ENCODE measurements around the gene ZNF823. TPM values are rescaled to one million over a fixed set of nuclear protein-coding genes. Genes with fewer than 3 reads are reported as not detected.
"Not testable (repeated sequence)": the region's sequence is repeated elsewhere in the genome, so short reads cannot be mapped to it uniquely, and the experiment has no call there.

The ZNF823 gene
- total RNA-seq, 1 donor from 2014 or later: 19.8 TPM

DNA sequence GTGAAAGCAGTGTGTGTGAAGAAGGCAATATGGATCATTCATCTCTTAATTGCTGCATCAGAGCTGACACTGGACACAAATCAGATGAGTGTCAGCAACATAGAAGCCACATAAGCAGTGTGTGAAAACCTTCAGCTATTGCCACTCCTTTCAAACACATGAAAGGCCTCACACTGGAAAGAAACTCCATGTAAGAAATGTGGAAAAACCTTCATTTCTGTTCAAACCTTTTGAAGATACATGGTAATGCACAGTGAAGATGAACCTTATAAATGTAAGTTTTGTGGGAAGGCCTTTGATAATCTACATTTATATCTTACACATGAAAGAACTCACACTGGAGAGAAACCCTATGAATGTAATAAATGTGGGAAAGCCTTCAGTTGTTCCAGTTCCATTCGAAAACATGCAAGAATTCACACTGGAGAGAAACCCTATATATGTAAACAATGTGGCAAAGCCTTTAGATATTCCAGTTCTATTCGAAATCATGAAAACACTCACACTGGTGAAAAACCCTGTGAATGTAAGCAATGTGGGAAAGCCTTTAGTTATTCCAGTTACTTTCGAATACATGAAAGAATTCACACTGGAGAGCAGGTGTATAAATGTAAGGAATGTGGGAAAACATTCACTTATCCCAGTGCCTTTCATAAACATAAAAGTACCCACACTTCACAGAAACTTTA is 53.6 kb downstream of the ZNF823 start:
- Histone ChIP-seq H3K4me3 (ENCODE audit: low read length in 3 of 3) (no peak overlapping the region), H3K27ac (ENCODE audit: low read depth, low read length) (no peak overlapping the region), H3K36me3 (ENCODE audit: control insufficient read depth in 3 of 3, insufficient read depth in 3 of 3, low read length in 3 of 3) (peaks cover 0 to 5% (median 3%) of the 10 kb centered on the region in 3 donors), H3K4me1 (ENCODE audit: control insufficient read depth in 3 of 3, insufficient read depth in 3 of 3, low read length in 3 of 3) (no peaks in the 10 kb centered on the region), H3K9ac (ENCODE audit: low read depth in 1 of 3, low read length in 3 of 3) (no peak overlapping the region), H3K27me3 (ENCODE audit: control insufficient read depth in 3 of 3, insufficient read depth in 3 of 3, low read length in 3 of 3) (no peaks in the 10 kb centered on the region), H3K9me3 (ENCODE audit: control insufficient read depth in 3 of 3, low read length in 3 of 3) (peaks cover 4 to 19% (median 18%) of the 10 kb centered on the region in 3 donors)

DNA sequence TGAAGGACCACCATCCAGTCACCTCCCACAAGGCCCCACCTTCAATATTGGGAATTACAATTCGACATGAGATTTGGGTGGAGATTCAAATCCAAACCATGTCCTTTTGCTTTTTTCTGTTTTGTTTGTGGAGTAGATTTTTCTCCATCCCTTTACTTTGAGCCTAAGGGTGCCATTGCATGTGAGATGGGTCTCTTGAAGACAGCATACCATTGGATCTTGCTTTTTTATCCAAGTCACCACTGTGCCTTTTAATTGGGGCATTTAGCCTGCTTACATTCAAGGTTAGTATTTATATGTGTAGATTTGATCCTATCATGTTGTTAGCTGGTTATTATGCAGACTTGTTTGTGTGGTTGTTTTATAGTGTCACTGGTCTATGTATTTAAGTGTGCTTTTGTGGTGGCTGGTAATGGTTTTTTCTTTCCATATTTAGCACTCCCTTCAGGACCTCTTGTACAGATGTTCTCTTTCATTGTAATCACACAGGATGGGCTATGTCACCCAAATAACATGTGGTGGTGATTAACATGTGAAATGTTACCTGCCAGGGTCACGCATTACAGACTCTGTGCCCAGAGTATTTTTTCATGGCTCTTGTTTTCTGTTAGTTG is 58.0 kb downstream of the ZNF823 start:
- H3K9me3 ChIP-seq (ENCODE audit: control insufficient read depth in 3 of 3, low read length in 3 of 3): peaks cover 0 to 18% (median 12%) of the 10 kb centered on the region in 3 donors
- no peak overlapping the region for H3K27ac ChIP-seq (ENCODE audit: low read depth, low read length)
- H3K9ac ChIP-seq (ENCODE audit: low read depth in 1 of 3, low read length in 3 of 3): no peak overlapping the region
- no peaks in the 10 kb centered on the region for H3K4me1 ChIP-seq (ENCODE audit: control insufficient read depth in 3 of 3, insufficient read depth in 3 of 3, low read length in 3 of 3)
- H3K27me3 ChIP-seq (ENCODE audit: control insufficient read depth in 3 of 3, insufficient read depth in 3 of 3, low read length in 3 of 3): no peaks in the 10 kb centered on the region
- H3K36me3 ChIP-seq (ENCODE audit: control insufficient read depth in 3 of 3, insufficient read depth in 3 of 3, low read length in 3 of 3): peaks cover 0 to 5% (median 3%) of the 10 kb centered on the region in 3 donors
- no peak overlapping the region for H3K4me3 ChIP-seq (ENCODE audit: low read length in 3 of 3)

DNA sequence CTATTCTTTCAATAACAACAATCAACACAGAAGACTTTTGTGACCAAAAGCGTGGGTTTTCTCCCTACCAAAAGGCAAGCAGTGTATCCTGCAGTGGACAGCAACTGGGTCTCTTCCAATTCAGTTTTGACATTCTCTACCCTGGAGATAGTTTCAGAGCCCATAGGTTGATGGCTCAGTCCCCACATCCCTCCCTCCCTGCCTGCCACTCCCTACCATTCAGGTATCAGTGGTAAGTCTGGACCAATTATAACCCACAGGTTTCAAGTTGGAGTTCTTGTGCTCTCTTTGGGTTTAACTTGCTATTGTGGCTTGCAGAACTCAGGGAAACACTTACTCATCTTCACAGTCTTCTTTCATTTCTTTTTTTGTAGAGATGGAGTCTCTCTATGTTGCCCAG is 60.2 kb downstream of the ZNF823 start:
- H3K9me3 ChIP-seq (ENCODE audit: control insufficient read depth in 3 of 3, low read length in 3 of 3): peaks cover 4 to 8% (median 5%) of the 10 kb centered on the region in 3 donors
- peaks cover 2 to 7% (median 6%) of the 10 kb centered on the region in 3 donors for H3K27me3 ChIP-seq (ENCODE audit: control insufficient read depth in 3 of 3, insufficient read depth in 3 of 3, low read length in 3 of 3)
- no peak overlapping the region for H3K27ac ChIP-seq (ENCODE audit: low read depth, low read length)
- no peaks in the 10 kb centered on the region for H3K36me3 ChIP-seq (ENCODE audit: control insufficient read depth in 3 of 3, insufficient read depth in 3 of 3, low read length in 3 of 3)
- H3K4me1 ChIP-seq (ENCODE audit: control insufficient read depth in 3 of 3, insufficient read depth in 3 of 3, low read length in 3 of 3): peaks cover 0 to 3% (median 0%) of the 10 kb centered on the region in 3 donors
- H3K9ac ChIP-seq (ENCODE audit: low read depth in 1 of 3, low read length in 3 of 3): no peak overlapping the region
- H3K4me3 ChIP-seq (ENCODE audit: low read length in 3 of 3): no peak overlapping the region

DNA sequence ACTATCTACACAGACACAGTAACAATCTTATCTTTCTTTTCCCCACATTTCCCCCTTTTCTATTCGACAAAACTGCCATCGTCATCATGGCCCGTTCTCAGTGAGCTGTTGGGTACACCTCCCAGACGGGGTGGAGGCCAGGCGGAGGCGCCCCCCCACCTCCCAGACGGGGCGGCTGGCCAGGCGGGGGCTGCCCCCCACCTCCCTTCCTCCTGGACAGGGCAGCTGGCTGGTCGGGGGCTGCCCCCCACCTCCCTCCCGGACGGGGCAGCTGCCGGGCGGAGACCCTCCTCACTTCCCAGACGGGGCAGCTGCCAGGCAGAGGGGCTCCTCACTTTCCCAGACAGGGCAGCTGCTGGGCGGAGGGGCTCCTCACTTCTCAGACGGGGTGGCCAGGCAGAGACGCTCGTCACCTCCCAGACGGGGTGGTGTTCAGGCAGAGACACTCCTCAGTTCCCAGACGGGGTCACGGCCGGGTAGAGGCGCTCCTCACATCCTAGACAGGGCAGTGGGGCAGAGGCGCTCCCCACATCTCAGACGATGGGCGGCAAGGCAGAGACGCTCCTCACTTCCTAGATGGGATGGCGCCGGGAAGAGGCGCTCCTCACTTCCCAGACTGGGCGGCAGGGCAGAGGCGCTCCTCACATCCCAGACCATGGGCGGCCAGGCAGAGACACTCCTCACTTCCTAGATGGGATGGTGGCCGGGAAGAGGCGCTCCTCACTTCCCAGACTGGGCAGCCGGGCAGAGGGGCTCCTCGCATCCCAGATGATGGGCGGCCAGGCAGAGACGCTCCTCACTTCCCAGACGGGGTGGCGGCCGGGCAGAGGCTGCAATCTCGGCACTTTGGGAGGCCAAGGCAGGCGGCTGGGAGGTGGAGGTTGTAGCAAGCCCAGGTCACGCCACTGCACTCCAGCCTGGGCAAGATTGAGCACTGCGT is 61.8 kb downstream of the ZNF823 start:
- not testable (repeated sequence) for H3K9me3 ChIP-seq (ENCODE audit: control insufficient read depth in 3 of 3, low read length in 3 of 3); H3K4me1 ChIP-seq (ENCODE audit: control insufficient read depth in 3 of 3, insufficient read depth in 3 of 3, low read length in 3 of 3)

DNA sequence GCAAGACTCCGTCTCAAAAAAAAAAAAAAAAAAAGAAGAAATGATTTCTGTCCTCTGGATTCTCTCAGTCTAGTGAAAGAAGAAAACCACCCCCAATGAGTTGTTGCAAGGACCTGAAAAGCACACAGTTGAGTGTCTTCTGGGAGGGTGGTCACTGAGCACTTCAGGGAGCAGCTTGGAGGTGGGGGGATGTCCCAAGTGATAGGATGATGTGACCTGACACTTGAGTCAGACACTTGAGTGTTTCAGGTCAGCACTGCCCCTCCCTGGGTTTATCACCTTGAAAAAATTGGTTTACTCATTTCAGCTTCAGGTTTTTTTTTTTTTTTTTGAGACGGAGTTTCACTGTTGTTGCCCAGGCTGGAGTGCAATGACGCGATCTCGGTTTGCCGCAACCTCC is 63.2 kb downstream of the ZNF823 start:
- Histone ChIP-seq H3K4me3 (ENCODE audit: low read length in 3 of 3) (no peak overlapping the region), H3K27me3 (ENCODE audit: control insufficient read depth in 3 of 3, insufficient read depth in 3 of 3, low read length in 3 of 3) (peaks cover 2 to 7% (median 6%) of the 10 kb centered on the region in 3 donors), H3K9ac (ENCODE audit: low read depth in 1 of 3, low read length in 3 of 3) (no peak overlapping the region), H3K27ac (ENCODE audit: low read depth, low read length) (no peak overlapping the region), H3K4me1 (ENCODE audit: control insufficient read depth in 3 of 3, insufficient read depth in 3 of 3, low read length in 3 of 3) (peaks cover 0 to 3% (median 0%) of the 10 kb centered on the region in 3 donors), H3K36me3 (ENCODE audit: control insufficient read depth in 3 of 3, insufficient read depth in 3 of 3, low read length in 3 of 3) (no peaks in the 10 kb centered on the region), H3K9me3 (ENCODE audit: control insufficient read depth in 3 of 3, low read length in 3 of 3) (peaks cover under 1 to 6% (median 4%) of the 10 kb centered on the region in 3 donors)

More for the DNA sequence above, 61.8 kb downstream of the ZNF823 start:
- not testable (repeated sequence) for H3K4me3 ChIP-seq (ENCODE audit: low read length in 3 of 3); H3K27ac ChIP-seq (ENCODE audit: low read depth, low read length); H3K9ac ChIP-seq (ENCODE audit: low read depth in 1 of 3, low read length in 3 of 3); H3K27me3 ChIP-seq (ENCODE audit: control insufficient read depth in 3 of 3, insufficient read depth in 3 of 3, low read length in 3 of 3); H3K36me3 ChIP-seq (ENCODE audit: control insufficient read depth in 3 of 3, insufficient read depth in 3 of 3, low read length in 3 of 3)

DNA sequence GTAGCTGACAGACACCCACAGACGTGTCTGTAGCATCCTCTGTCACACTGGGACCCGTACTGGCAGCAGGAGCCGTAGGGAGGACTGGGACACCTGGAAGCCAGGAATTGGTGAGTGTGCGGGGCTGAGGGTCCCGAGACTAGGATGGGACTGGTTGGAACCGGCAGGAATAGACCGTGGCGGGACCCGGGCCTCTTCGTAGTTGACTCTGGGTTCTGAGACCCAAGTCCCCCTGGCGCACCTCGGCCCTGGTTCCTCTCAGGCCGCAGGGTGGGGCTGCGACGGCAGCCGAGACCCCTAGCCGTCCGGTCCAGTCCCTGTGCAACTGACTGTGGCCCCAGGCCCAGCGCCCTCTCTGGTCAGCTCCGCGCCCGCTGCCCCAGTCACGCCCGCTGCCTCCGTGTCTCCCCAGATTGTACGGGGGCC is 64.7 kb downstream of the ZNF823 start:
- H3K27me3 ChIP-seq (ENCODE audit: control insufficient read depth in 3 of 3, insufficient read depth in 3 of 3, low read length in 3 of 3): peaks cover 2 to 7% (median 6%) of the 10 kb centered on the region in 3 donors
- peak overlapping the region; percentile 54 to 65 (median 58) for H3K4me3 ChIP-seq (ENCODE audit: low read length in 3 of 3)
- no peaks in the 10 kb centered on the region for H3K36me3 ChIP-seq (ENCODE audit: control insufficient read depth in 3 of 3, insufficient read depth in 3 of 3, low read length in 3 of 3)
- H3K4me1 ChIP-seq (ENCODE audit: control insufficient read depth in 3 of 3, insufficient read depth in 3 of 3, low read length in 3 of 3): peaks cover 0 to 3% (median 0%) of the 10 kb centered on the region in 3 donors
- H3K9me3 ChIP-seq (ENCODE audit: control insufficient read depth in 3 of 3, low read length in 3 of 3): peaks cover 0 to 9% (median 0%) of the 10 kb centered on the region in 3 donors
- no peak overlapping the region for H3K27ac ChIP-seq (ENCODE audit: low read depth, low read length)
- no peak overlapping the region for H3K9ac ChIP-seq (ENCODE audit: low read depth in 1 of 3, low read length in 3 of 3)

DNA sequence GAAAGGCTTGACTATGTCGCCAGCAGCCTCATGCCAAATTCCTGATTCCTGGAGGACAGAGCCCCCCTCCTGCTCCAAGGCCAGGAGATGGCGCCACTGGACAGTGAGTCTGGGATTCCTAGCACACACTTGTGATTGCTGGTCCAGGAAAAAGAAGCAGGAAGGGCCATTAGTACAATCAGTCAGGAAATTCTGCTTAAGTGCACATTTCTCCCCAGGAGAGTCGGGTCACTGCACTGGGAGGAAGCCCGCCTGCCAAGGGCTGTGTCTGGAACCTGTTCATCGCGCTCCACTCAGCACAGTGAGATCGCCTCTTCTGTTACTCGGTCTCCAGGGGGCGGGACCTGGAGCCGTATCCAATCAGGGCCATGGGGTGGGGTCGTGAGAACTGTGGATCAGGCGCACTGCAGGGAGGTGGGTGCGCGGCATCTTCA is 65.1 kb downstream of the ZNF823 start:
- Histone ChIP-seq H3K9ac (ENCODE audit: low read depth in 1 of 3, low read length in 3 of 3) (peak overlapping the region in 1 of 3 donors; percentile 32), H3K27me3 (ENCODE audit: control insufficient read depth in 3 of 3, insufficient read depth in 3 of 3, low read length in 3 of 3) (peaks cover 2 to 7% (median 6%) of the 10 kb centered on the region in 3 donors), H3K9me3 (ENCODE audit: control insufficient read depth in 3 of 3, low read length in 3 of 3) (peaks cover 0 to 9% (median 0%) of the 10 kb centered on the region in 3 donors), H3K36me3 (ENCODE audit: control insufficient read depth in 3 of 3, insufficient read depth in 3 of 3, low read length in 3 of 3) (no peaks in the 10 kb centered on the region), H3K4me1 (ENCODE audit: control insufficient read depth in 3 of 3, insufficient read depth in 3 of 3, low read length in 3 of 3) (peaks cover 0 to 3% (median 0%) of the 10 kb centered on the region in 3 donors), H3K27ac (ENCODE audit: low read depth, low read length) (no peak overlapping the region), H3K4me3 (ENCODE audit: low read length in 3 of 3) (peak overlapping the region; percentile 54 to 65 (median 58))

Small RNAs within 50 kb of the gene (small RNA-seq; reads per million reads assigned to genes)
- not detected for gene ZNF833P

Other genes starting within 250 kb of the ZNF823 start
- gene ZNF653, start 233.1 kb downstream of the ZNF823 start, total RNA-seq: 5.7 TPM
- 43.8 TPM for gene ECSIT, start 209.8 kb downstream of the ZNF823 start, total RNA-seq
- gene CNN1, start 200.1 kb downstream of the ZNF823 start, total RNA-seq: 28.7 TPM
- gene ELOF1, start 179.7 kb downstream of the ZNF823 start, total RNA-seq: 16.2 TPM
- gene ACP5, start 161.3 kb downstream of the ZNF823 start, total RNA-seq: 3.7 TPM
- gene ZNF627, start 141.5 kb downstream of the ZNF823 start, total RNA-seq: 30.8 TPM
- 5.2 TPM for gene ZNF441, start 28.1 kb upstream of the ZNF823 start, total RNA-seq
- gene ZNF491, start 59.6 kb upstream of the ZNF823 start, total RNA-seq: 7.8 TPM
- 6.3 TPM for gene ZNF440, start 75.3 kb upstream of the ZNF823 start, total RNA-seq
- gene ZNF439, start 109.8 kb upstream of the ZNF823 start, total RNA-seq: 4.7 TPM
- 3.7 TPM for gene ZNF69, start 148.8 kb upstream of the ZNF823 start, total RNA-seq
- gene ZNF700, start 186.2 kb upstream of the ZNF823 start, total RNA-seq: 6.3 TPM
- gene ZNF763, start 226.1 kb upstream of the ZNF823 start, total RNA-seq: 2.1 TPM

Data from skeletal muscle tissue (tissue), 5 donors.